Measurements from ENCODE around the gene EVL.

- TF ChIP-seq POLR2A (IDR thresholded peaks at IDR 0.05; ENCODE audit: low read depth, low read length) (no peak), POLR2AphosphoS5 (IDR thresholded peaks at IDR 0.05; ENCODE audit: low read depth, low read length) (no peak), TAF1 (IDR thresholded peaks at IDR 0.05; ENCODE audit: low read depth, low read length) (no peak), POU2F2 (IDR thresholded peaks at IDR 0.05; ENCODE audit: low read depth, low read length) (no peak)
Measured at GRCh38 chr14:100075681-100076080, 10.5 kb downstream of the EVL start.

Measured in GM12891 (cell line).